HEK293 (cell line): ENCODE data around the gene ZNF236.

ENCODE experiments used
- CTCF ChIP-seq: fragments of 450-650 bp; formaldehyde crosslinking; IDR thresholded peaks from 2 replicates; pipeline ENCODE4 v1.5.1; 2016; ENCODE audit warnings: missing biosample characterization, missing genetic modification characterization
- GLI2 ChIP-seq: fragments of 450-650 bp; formaldehyde crosslinking; IDR thresholded peaks from 2 replicates; pipeline ENCODE4; 2017; ENCODE audit warnings: missing biosample characterization, missing genetic modification characterization, low read depth, borderline replicate concordance
- KLF1 ChIP-seq: fragments of 450-650 bp; formaldehyde crosslinking; IDR thresholded peaks from 2 replicates; pipeline ENCODE4 v1.5.1; 2016; ENCODE audit warnings: missing biosample characterization, missing genetic modification characterization
- PATZ1 ChIP-seq: fragments of 450-650 bp; formaldehyde crosslinking; IDR thresholded peaks from 2 replicates; pipeline ENCODE4 v1.5.1; 2016; ENCODE audit warnings: missing biosample characterization, missing genetic modification characterization
- ZBTB20 ChIP-seq: fragments of 450-650 bp; formaldehyde crosslinking; IDR thresholded peaks from 2 replicates; pipeline ENCODE4 v1.5.1; 2016; ENCODE audit warnings: missing biosample characterization, missing genetic modification characterization
- ZBTB44 ChIP-seq: fragments of 450-650 bp; IDR thresholded peaks from 2 replicates; pipeline ENCODE4 v1.5.1; 2018; ENCODE audit warnings: missing biosample characterization, mild to moderate bottlenecking, missing genetic modification characterization
- ZNF266 ChIP-seq: fragments of 450-650 bp; formaldehyde crosslinking; IDR thresholded peaks from 2 replicates; pipeline ENCODE4 v1.5.1; 2016; ENCODE audit warnings: missing biosample characterization, missing genetic modification characterization, low read depth
- ZNF416 ChIP-seq: fragments of 450-650 bp; formaldehyde crosslinking; IDR thresholded peaks from 2 replicates; pipeline ENCODE4 v1.5.1; 2016; ENCODE audit warnings: missing biosample characterization, missing genetic modification characterization
- ZNF423 ChIP-seq: fragments of 450-650 bp; formaldehyde crosslinking; IDR thresholded peaks from 2 replicates; pipeline ENCODE4 v1.5.1; 2016; ENCODE audit warnings: missing biosample characterization, missing genetic modification characterization
- ZNF488 ChIP-seq: fragments of 450-650 bp; formaldehyde crosslinking; IDR thresholded peaks from 2 replicates; pipeline ENCODE4 v1.5.1; 2016; ENCODE audit warnings: missing biosample characterization, missing genetic modification characterization
- ZNF501 ChIP-seq: fragments of 450-650 bp; formaldehyde crosslinking; IDR thresholded peaks from 2 replicates; pipeline ENCODE4 v1.5.1; 2016; ENCODE audit warnings: missing biosample characterization, missing genetic modification characterization
- ZNF530 ChIP-seq: fragments of 450-650 bp; formaldehyde crosslinking; IDR thresholded peaks from 2 replicates; pipeline ENCODE4 v1.5.1; 2016; ENCODE audit warnings: low read depth, missing biosample characterization, missing genetic modification characterization

GRCh38 chr18:76975577-76976110 is 153.3 kb downstream of the ZNF236 start:
- no peak for TF ChIP-seq CTCF (tag by site-specific recombination)
- no peak for TF ChIP-seq GLI2 (tag by site-specific recombination)
- TF ChIP-seq ZNF266 = no peak
- no peak for TF ChIP-seq ZBTB20
- TF ChIP-seq KLF1 = no peak
- no peak for TF ChIP-seq ZNF488
- TF ChIP-seq ZNF423 (tag by site-specific recombination) = no peak
- no peak for TF ChIP-seq PATZ1 (tag by site-specific recombination)
- no peak for TF ChIP-seq ZBTB44 (tag by site-specific recombination)
- TF ChIP-seq ZNF530 (tag by site-specific recombination) = no peak
- no peak for TF ChIP-seq ZNF416 (tag by site-specific recombination)
- no peak for TF ChIP-seq ZNF501 (tag by site-specific recombination)
